ENCODE results near the gene MCF2L. TPM values are rescaled to one million over a fixed set of nuclear protein-coding genes. Genes with fewer than 3 reads are reported as not detected.

The MCF2L gene
- total RNA-seq, 1 experiment from 2014 or later, result 9.5 TPM

- CTCF ChIA-PET, result no interaction called here
- TF ChIP-seq CTCF (conservative IDR thresholded peaks at IDR 0.05; ENCODE audit: low read depth, low read length) (no peak), EZH2 (IDR thresholded peaks at IDR 0.05; ENCODE audit: borderline replicate concordance, low read depth, low read length, poor library complexity, severe bottlenecking) (no peak)
- no TSS peak for BruUV-seq (replicated peaks)
- Histone ChIP-seq H3K27me3 (replicated peaks; ENCODE audit: insufficient read depth, low read depth, low read length, poor library complexity) (no peaks in the 10 kb centered on the region), H3K4me1 (ENCODE audit: insufficient read depth, low read length, poor library complexity, severe bottlenecking) (no peaks in the 10 kb centered on the region), H3K27ac (ENCODE audit: low read depth, low read length, poor library complexity, severe bottlenecking) (no peak overlapping the region), H3K36me3 (ENCODE audit: insufficient read depth, low read length, poor library complexity, severe bottlenecking) (no peaks in the 10 kb centered on the region), H3K4me3 (ENCODE audit: low read depth, low read length, poor library complexity, severe bottlenecking) (no peak overlapping the region), H3K9me3 (ENCODE audit: low read depth, low read length, poor library complexity, severe bottlenecking) (no peaks in the 10 kb centered on the region)
- POLR2A ChIA-PET (ENCODE audit: low non-redundant PET), result no interaction called here
- no peak for DNase-seq (ENCODE audit: low spot score)
- intact Hi-C loops (cut with micrococcal nuclease; ENCODE audit: unreplicated experiment), result no loop called here
Observed at GRCh38 chr13:113117335-113117872, 148.4 kb downstream of the MCF2L start.

GRCh38 chr13:113117911-113118260 is 148.9 kb downstream of the MCF2L start:
- ChIA-PET POLR2A (ENCODE audit: low non-redundant PET) (no interaction called here), CTCF (no interaction called here)
- Histone ChIP-seq H3K27me3 (replicated peaks; ENCODE audit: insufficient read depth, low read depth, low read length, poor library complexity) (no peaks in the 10 kb centered on the region), H3K27ac (ENCODE audit: low read depth, low read length, poor library complexity, severe bottlenecking) (no peak overlapping the region), H3K9me3 (ENCODE audit: low read depth, low read length, poor library complexity, severe bottlenecking) (no peaks in the 10 kb centered on the region), H3K36me3 (ENCODE audit: insufficient read depth, low read length, poor library complexity, severe bottlenecking) (no peaks in the 10 kb centered on the region), H3K4me1 (ENCODE audit: insufficient read depth, low read length, poor library complexity, severe bottlenecking) (no peaks in the 10 kb centered on the region), H3K4me3 (ENCODE audit: low read depth, low read length, poor library complexity, severe bottlenecking) (no peak overlapping the region)
- no TSS peak for BruUV-seq (replicated peaks)
- intact Hi-C loops (cut with micrococcal nuclease; ENCODE audit: unreplicated experiment), result no loop called here
- DNase-seq (ENCODE audit: low spot score), result no peak
- TF ChIP-seq CTCF (conservative IDR thresholded peaks at IDR 0.05; ENCODE audit: low read depth, low read length), result no peak
- TF ChIP-seq EZH2 (IDR thresholded peaks at IDR 0.05; ENCODE audit: borderline replicate concordance, low read depth, low read length, poor library complexity, severe bottlenecking), result no peak

GRCh38 chr13:113118261-113119021 is 149.4 kb downstream of the MCF2L start:
- CTCF ChIA-PET, result no interaction called here
- TF ChIP-seq CTCF (conservative IDR thresholded peaks at IDR 0.05; ENCODE audit: low read depth, low read length), result no peak
- no peak for TF ChIP-seq EZH2 (IDR thresholded peaks at IDR 0.05; ENCODE audit: borderline replicate concordance, low read depth, low read length, poor library complexity, severe bottlenecking)

More at GRCh38 chr13:113118261-113119021, 149.4 kb downstream of the MCF2L start:
- BruUV-seq (replicated peaks), result no TSS peak
- DNase-seq (ENCODE audit: low spot score), result no peak
- Histone ChIP-seq H3K36me3 (ENCODE audit: insufficient read depth, low read length, poor library complexity, severe bottlenecking) (no peaks in the 10 kb centered on the region), H3K27me3 (replicated peaks; ENCODE audit: insufficient read depth, low read depth, low read length, poor library complexity) (no peaks in the 10 kb centered on the region), H3K4me3 (ENCODE audit: low read depth, low read length, poor library complexity, severe bottlenecking) (no peak overlapping the region), H3K4me1 (ENCODE audit: insufficient read depth, low read length, poor library complexity, severe bottlenecking) (no peaks in the 10 kb centered on the region), H3K9me3 (ENCODE audit: low read depth, low read length, poor library complexity, severe bottlenecking) (no peaks in the 10 kb centered on the region), H3K27ac (ENCODE audit: low read depth, low read length, poor library complexity, severe bottlenecking) (no peak overlapping the region)
- POLR2A ChIA-PET (ENCODE audit: low non-redundant PET), result no interaction called here
- intact Hi-C loops (cut with micrococcal nuclease; ENCODE audit: unreplicated experiment), result no loop called here
